ENCODE measurements around the gene PLAGL1.

PLAGL1 gene

GRCh38 chr6:144007478-144008119, 460 bp downstream of the PLAGL1 start:
- peak overlapping the region; percentile 62 for H3K4me3 ChIP-seq (ENCODE audit: low read depth, low read length)
- TF ChIP-seq, protein P1, sequence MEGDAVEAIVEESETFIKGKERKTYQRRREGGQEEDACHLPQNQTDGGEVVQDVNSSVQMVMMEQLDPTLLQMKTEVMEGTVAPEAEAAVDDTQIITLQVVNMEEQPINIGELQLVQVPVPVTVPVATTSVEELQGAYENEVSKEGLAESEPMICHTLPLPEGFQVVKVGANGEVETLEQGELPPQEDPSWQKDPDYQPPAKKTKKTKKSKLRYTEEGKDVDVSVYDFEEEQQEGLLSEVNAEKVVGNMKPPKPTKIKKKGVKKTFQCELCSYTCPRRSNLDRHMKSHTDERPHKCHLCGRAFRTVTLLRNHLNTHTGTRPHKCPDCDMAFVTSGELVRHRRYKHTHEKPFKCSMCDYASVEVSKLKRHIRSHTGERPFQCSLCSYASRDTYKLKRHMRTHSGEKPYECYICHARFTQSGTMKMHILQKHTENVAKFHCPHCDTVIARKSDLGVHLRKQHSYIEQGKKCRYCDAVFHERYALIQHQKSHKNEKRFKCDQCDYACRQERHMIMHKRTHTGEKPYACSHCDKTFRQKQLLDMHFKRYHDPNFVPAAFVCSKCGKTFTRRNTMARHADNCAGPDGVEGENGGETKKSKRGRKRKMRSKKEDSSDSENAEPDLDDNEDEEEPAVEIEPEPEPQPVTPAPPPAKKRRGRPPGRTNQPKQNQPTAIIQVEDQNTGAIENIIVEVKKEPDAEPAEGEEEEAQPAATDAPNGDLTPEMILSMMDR (IDR thresholded peaks at IDR 0.05; ENCODE audit: borderline replicate concordance, insufficient read depth, low read depth, low read length), result no peak

GRCh38 chr6:144006736-144007477, 1.2 kb downstream of the PLAGL1 start:
- TF ChIP-seq, protein P1 (IDR thresholded peaks at IDR 0.05; ENCODE audit: borderline replicate concordance, insufficient read depth, low read depth, low read length), result no peak
- H3K4me3 ChIP-seq (ENCODE audit: low read depth, low read length), result peak overlapping the region; percentile 62

DNA sequence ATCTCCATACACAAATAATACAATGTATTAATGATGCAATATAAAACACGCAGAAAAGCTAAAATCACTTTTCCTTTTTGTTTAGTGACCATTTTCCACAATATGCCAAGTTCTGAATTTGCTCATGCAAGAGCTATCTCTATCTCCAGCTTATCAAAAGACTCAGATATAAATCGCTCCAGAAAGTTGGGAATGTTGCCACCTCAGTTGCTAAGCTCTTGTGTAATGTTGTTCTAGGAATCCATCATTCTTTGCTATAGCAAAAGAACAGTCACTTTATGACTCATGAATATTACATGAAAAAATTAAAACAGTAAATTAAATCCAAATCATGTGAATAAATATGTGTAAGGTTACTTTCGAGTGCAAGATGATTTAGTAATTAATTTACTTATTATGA, 8.7 kb downstream of the PLAGL1 start:
- TF ChIP-seq, protein P1 (IDR thresholded peaks at IDR 0.05; ENCODE audit: borderline replicate concordance, insufficient read depth, low read depth, low read length), result no peak
- no peak overlapping the region for H3K4me3 ChIP-seq (ENCODE audit: low read depth, low read length)

DNA sequence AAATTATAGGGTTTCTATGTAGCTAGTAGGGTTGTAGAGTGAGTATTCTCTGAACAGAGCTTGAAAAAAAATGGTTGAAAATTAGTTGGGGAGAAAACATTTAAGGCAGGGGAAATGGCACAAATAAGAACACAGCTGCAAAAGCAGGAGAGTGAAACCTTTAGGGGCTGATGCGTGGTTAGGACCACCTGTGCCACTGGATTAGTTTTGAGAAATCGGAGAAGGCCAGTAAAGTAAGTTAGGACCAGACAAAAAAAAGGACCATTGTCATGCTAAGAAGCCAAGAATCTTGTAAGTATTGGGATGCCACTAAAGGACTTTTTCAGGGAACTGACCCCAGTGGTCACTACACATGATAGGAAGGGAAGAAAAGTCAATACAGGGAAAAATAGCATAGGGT, 9.4 kb downstream of the PLAGL1 start:
- TF ChIP-seq, protein P1 (IDR thresholded peaks at IDR 0.05; ENCODE audit: borderline replicate concordance, insufficient read depth, low read depth, low read length), result no peak
- H3K4me3 ChIP-seq (ENCODE audit: low read depth, low read length), result no peak overlapping the region

GRCh38 chr6:143993965-143994646, 14.0 kb downstream of the PLAGL1 start:
- TF ChIP-seq, protein P1 (IDR thresholded peaks at IDR 0.05; ENCODE audit: borderline replicate concordance, insufficient read depth, low read depth, low read length), result no peak
- no peak overlapping the region for H3K4me3 ChIP-seq (ENCODE audit: low read depth, low read length)

- TF ChIP-seq, protein P1 (IDR thresholded peaks at IDR 0.05; ENCODE audit: borderline replicate concordance, insufficient read depth, low read depth, low read length), result no peak
- no peak overlapping the region for H3K4me3 ChIP-seq (ENCODE audit: low read depth, low read length)
These were observed 15.8 kb downstream of the PLAGL1 start for GRCh38 chr6:143992285-143992684.
